Activated B cell treated with CpG ODN at 0.5 μM for 24 hours (primary cell): Measurements from ENCODE around the gene ISL1. TPM values are rescaled to one million over a fixed set of nuclear protein-coding genes. Genes with fewer than 3 reads are reported as not detected.

Experiments
- ATAC-seq: fragments of 200-7000 bp; cut with Tn5 transposase; one replicate; pipeline ENCODE4 v1.10.0; 2021; ENCODE audit warnings: low read depth, mild to moderate bottlenecking, moderate library complexity
- CTCF ChIA-PET: fragments of 350-600 bp; sonication (Branson Sonifier 250); formaldehyde crosslinking; loops from one replicate; lab custom pipeline; 2021; ENCODE audit warnings: antibody characterized with exemption; lab: Charles Lee
- POLR2A ChIA-PET: fragments of 350-600 bp; sonication (Branson Sonifier 250); formaldehyde crosslinking; loops from one replicate; lab custom pipeline; 2021; ENCODE audit warnings: antibody characterized with exemption; lab: Charles Lee
- DNase-seq: peaks from one replicate; pipeline ENCODE4 v3.0.0; 2022
- H3K27ac Mint-ChIP-seq: one replicate; pipeline ENCODE4 v1.8.0; 2020; ENCODE audit warnings: mixed read lengths
- H3K27me3 Mint-ChIP-seq: one replicate; pipeline ENCODE4 v1.8.0; 2021; ENCODE audit warnings: mixed read lengths
- H3K36me3 Mint-ChIP-seq: one replicate; pipeline ENCODE4 v1.8.0; 2021; ENCODE audit warnings: low read depth, mixed read lengths
- H3K4me1 Mint-ChIP-seq: one replicate; pipeline ENCODE4 v1.8.0; 2021; ENCODE audit warnings: mixed read lengths
- H3K4me3 Mint-ChIP-seq: one replicate; pipeline ENCODE4 v1.8.0; 2020; ENCODE audit warnings: mild to moderate bottlenecking, mixed read lengths
- H3K9me3 Mint-ChIP-seq: one replicate; pipeline ENCODE4 v1.8.0; 2020; ENCODE audit warnings: mixed read lengths
- CTCF ChIP-seq: fragments of 200-600 bp; IDR thresholded peaks from one replicate; pipeline ENCODE4 v1.8.0; 2022; ENCODE audit warnings: antibody characterized with exemption, mild to moderate bottlenecking
- intact Hi-C: fragments of 100-400 bp; cut with micrococcal nuclease; formaldehyde crosslinking; loops from one replicate; pipeline ENCODE4 v1.15.1; 2024
- total RNA-seq: library from RNA; stranded (reverse); gene quantifications from 2 replicates; pipeline ENCODE4 v1.2.3, GENCODE V29; 2022

Gene ISL1
- total RNA-seq, 1 donor from 2014 or later = not detected

- no peaks in the 10 kb centered on the region for H3K9me3 Mint-ChIP-seq
- ATAC-seq (no peak), DNase-seq (no peak)
- no peak for TF ChIP-seq CTCF
- ChIA-PET POLR2A (no interaction called here), CTCF (no interaction called here)
- H3K27me3 Mint-ChIP-seq = no peaks in the 10 kb centered on the region
- intact Hi-C loops = no loop called here
- H3K4me3 Mint-ChIP-seq = no peak overlapping the region
- H3K27ac Mint-ChIP-seq = no peak overlapping the region
- H3K4me1 Mint-ChIP-seq = no peaks in the 10 kb centered on the region
- no peaks in the 10 kb centered on the region for H3K36me3 Mint-ChIP-seq
Observed at GRCh38 chr5:51414516-51414915, 31.3 kb downstream of the ISL1 start.

- H3K27me3 Mint-ChIP-seq = no peaks in the 10 kb centered on the region
Observed at GRCh38 chr5:51416149-51416548, 32.9 kb downstream of the ISL1 start.

GRCh38 chr5:51433052-51433710 lies 49.9 kb downstream of the ISL1 start:
- intact Hi-C loops = no loop called here
- Mint-ChIP-seq H3K27ac (no peak overlapping the region), H3K27me3 (no peaks in the 10 kb centered on the region), H3K4me1 (no peaks in the 10 kb centered on the region), H3K36me3 (no peaks in the 10 kb centered on the region), H3K4me3 (no peak overlapping the region), H3K9me3 (peaks cover 4% of the 10 kb centered on the region)
- ChIA-PET CTCF (no interaction called here), POLR2A (no interaction called here)
- ATAC-seq (no peak), DNase-seq (no peak)
- TF ChIP-seq CTCF = no peak

More at GRCh38 chr5:51416149-51416548, 32.9 kb downstream of the ISL1 start:
- no peak for TF ChIP-seq CTCF
- no peaks in the 10 kb centered on the region for H3K36me3 Mint-ChIP-seq
- CTCF ChIA-PET = no interaction called here
- H3K4me1 Mint-ChIP-seq = no peaks in the 10 kb centered on the region
- POLR2A ChIA-PET = no interaction called here
- no peak overlapping the region for H3K27ac Mint-ChIP-seq
- H3K4me3 Mint-ChIP-seq = no peak overlapping the region
- intact Hi-C loops = no loop called here
- no peak for ATAC-seq
- no peaks in the 10 kb centered on the region for H3K9me3 Mint-ChIP-seq
- DNase-seq = no peak

- no peak overlapping the region for H3K4me3 Mint-ChIP-seq
- intact Hi-C loops = no loop called here
- TF ChIP-seq CTCF = no peak
- CTCF ChIA-PET = no interaction called here
- DNase-seq (no peak), ATAC-seq (no peak)
- no peaks in the 10 kb centered on the region for H3K36me3 Mint-ChIP-seq
- H3K4me1 Mint-ChIP-seq = no peaks in the 10 kb centered on the region
- no peak overlapping the region for H3K27ac Mint-ChIP-seq
- POLR2A ChIA-PET = no interaction called here
- H3K27me3 Mint-ChIP-seq = no peaks in the 10 kb centered on the region
- peaks cover 2% of the 10 kb centered on the region for H3K9me3 Mint-ChIP-seq
Observed at GRCh38 chr5:51439232-51439631, 56.0 kb downstream of the ISL1 start.
